Bronchial epithelial cell (primary cell): ENCODE results near the gene ZNF496. TPM values are rescaled to one million over a fixed set of nuclear protein-coding genes. Genes with fewer than 3 reads are reported as not detected.
A peak's percentile ranks its signal among the peaks of the same experiment; 100 is the strongest.
"Not testable (repeated sequence)": the region's sequence is repeated elsewhere in the genome, so short reads cannot be mapped to it uniquely, and the experiment has no call there.

Experiments
- DNase-seq: peaks from one replicate; pipeline ENCODE4 v3.0.0-alpha.2; 2010; ENCODE audit warnings: low read depth
- FAIRE-seq: peaks from 2 replicates; lab custom pipeline; 2011; peaks lifted over from hg19 to GRCh38; lab: Jason Lieb, UNC
- H3K27me3 ChIP-seq: 2 replicates; pipeline ENCODE4 v1.5.1; 2011; ENCODE audit warnings: low read length; ENCODE audit not compliant: control insufficient read depth, insufficient read depth
- H3K36me3 ChIP-seq: 2 replicates; pipeline ENCODE4 v1.5.1; 2011; ENCODE audit warnings: low read length; ENCODE audit not compliant: control insufficient read depth, insufficient read depth
- H3K4me3 ChIP-seq: 2 replicates; pipeline ENCODE4 v1.5.1; 2011; ENCODE audit warnings: mild to moderate bottlenecking, low read depth, low read length, control low read depth
- total RNA-seq: library from RNA; depleted of rRNA; stranded (reverse); fragments of >200 nt; gene quantifications from 2 replicates; pipeline ENCODE4 v1.2.1, GENCODE V29; 2014
- TF ChIP-seq, protein P1 (sequence below): IDR thresholded peaks from 2 replicates; pipeline ENCODE4 v1.5.1; 2011; ENCODE audit warnings: mild to moderate bottlenecking, moderate library complexity, low read length, control low read depth, inconsistent platforms; ENCODE audit not compliant: insufficient read depth, severe bottlenecking

Gene ZNF496
- total RNA-seq, 1 donor from 2014 or later: 9.5 TPM

DNA sequence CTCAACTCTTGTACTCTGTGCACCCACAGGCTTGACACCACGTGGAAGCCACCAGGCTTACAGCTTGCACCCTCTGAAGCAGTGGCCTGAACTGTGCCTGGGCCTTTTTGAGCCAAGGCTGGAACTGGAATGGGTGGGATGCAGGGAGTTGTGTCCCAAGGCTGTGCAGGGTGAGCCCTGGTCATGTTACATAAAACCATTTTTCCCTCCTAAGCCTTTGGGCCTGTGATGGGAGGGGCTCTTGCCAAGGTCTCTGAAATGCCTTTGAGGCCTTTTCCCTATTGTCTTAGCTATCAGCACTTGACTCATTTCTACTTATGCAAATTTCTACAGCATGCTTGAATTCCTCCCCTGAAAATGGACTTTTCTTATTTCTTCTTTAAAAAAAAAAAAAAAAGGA lies 61.7 kb downstream of the ZNF496 start:
- no peaks in the 10 kb centered on the region for H3K36me3 ChIP-seq
- DNase-seq (no peak), FAIRE-seq (no peak)
- no peaks in the 10 kb centered on the region for H3K27me3 ChIP-seq
- TF ChIP-seq, protein P1, sequence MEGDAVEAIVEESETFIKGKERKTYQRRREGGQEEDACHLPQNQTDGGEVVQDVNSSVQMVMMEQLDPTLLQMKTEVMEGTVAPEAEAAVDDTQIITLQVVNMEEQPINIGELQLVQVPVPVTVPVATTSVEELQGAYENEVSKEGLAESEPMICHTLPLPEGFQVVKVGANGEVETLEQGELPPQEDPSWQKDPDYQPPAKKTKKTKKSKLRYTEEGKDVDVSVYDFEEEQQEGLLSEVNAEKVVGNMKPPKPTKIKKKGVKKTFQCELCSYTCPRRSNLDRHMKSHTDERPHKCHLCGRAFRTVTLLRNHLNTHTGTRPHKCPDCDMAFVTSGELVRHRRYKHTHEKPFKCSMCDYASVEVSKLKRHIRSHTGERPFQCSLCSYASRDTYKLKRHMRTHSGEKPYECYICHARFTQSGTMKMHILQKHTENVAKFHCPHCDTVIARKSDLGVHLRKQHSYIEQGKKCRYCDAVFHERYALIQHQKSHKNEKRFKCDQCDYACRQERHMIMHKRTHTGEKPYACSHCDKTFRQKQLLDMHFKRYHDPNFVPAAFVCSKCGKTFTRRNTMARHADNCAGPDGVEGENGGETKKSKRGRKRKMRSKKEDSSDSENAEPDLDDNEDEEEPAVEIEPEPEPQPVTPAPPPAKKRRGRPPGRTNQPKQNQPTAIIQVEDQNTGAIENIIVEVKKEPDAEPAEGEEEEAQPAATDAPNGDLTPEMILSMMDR: no peak
- no peak overlapping the region for H3K4me3 ChIP-seq

DNA sequence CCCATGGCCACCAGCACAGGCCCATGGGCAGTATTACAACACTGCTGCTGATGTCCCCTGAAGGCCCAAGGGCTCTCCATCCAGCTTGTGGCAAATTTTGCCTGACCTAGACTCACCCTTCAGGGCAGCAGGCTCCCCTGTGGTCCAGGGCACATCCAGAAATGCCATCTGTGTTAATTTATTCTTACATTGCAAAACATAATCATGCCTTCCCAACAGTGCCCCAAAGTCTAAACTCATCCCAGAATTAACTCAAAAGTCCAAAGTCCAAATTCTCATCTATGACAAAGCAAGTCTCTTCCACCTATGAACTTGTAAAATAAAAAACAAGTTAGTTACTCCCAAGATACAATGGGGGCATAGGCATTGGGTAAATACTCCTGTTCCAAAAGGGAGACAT lies 62.5 kb downstream of the ZNF496 start:
- DNase-seq: no peak
- TF ChIP-seq, protein P1: no peak
- no peak for FAIRE-seq
- Histone ChIP-seq H3K36me3 (no peaks in the 10 kb centered on the region), H3K4me3 (no peak overlapping the region), H3K27me3 (no peaks in the 10 kb centered on the region)

- DNase-seq (no peak), FAIRE-seq (no peak)
These were observed 63.1 kb downstream of the ZNF496 start for GRCh38 chr1:247268390-247269045.

DNA sequence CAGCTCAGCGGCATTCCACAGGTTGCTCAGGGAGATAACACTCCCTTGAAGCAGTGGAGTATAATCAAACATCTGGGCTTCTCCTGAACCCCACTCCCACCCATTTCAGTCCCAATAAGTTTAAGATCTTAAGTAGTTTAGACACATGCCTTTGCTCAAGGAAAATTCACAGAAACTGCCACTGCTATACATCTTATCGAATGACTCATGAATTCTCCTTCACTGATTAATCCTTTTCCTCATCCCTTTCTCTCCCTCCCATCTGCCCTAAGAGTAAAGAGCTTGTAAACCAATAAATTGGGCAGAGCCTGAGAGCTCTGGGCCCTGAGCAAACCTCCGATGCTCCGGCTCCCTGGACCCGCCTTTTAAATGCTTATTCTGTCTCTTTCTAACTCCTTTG lies 65.6 kb downstream of the ZNF496 start:
- FAIRE-seq (no peak), DNase-seq (peak; percentile 10)
- no peak overlapping the region for H3K4me3 ChIP-seq
- H3K27me3 ChIP-seq: no peaks in the 10 kb centered on the region
- TF ChIP-seq, protein P1: no peak
- no peaks in the 10 kb centered on the region for H3K36me3 ChIP-seq

More at GRCh38 chr1:247268390-247269045, 63.1 kb downstream of the ZNF496 start:
- TF ChIP-seq, protein P1: no peak
- H3K4me3 ChIP-seq: no peak overlapping the region
- H3K36me3 ChIP-seq: no peaks in the 10 kb centered on the region
- H3K27me3 ChIP-seq: no peaks in the 10 kb centered on the region

DNA sequence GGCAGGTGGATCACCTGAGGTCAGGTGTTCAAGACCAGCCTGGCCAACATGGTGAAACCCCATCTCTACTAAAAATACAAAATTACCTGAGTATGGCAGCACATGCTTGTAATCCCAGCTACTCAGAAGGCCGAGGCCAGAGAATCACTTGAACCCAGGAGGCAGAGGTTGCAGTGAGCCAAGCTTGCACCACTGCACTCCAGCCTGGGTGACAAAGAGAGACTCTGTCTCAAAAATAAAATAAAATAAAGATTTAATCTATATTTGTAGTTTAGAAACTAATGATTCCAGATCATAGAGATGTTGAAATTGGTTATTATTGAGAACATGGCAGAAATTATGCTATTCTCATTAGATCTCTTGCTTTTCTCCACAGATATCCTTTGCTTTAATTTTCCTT lies 75.9 kb downstream of the ZNF496 start, which contains the start of gene VN1R5:
Gene VN1R5 (plus strand): TSS at position 301 of the 400 bp plus-strand sequence.
- FAIRE-seq, H3K4me3 ChIP-seq, H3K36me3 ChIP-seq, DNase-seq, H3K27me3 ChIP-seq: not testable (repeated sequence)

GRCh38 chr1:247247568-247247967 lies 84.1 kb downstream of the ZNF496 start:
- no peak for DNase-seq
- no peaks in the 10 kb centered on the region for H3K36me3 ChIP-seq
- no peak for FAIRE-seq
- TF ChIP-seq, protein P1: no peak
- H3K4me3 ChIP-seq: no peak overlapping the region
- no peaks in the 10 kb centered on the region for H3K27me3 ChIP-seq

Other genes starting within 250 kb of the ZNF496 start
- gene ZNF669, start 227.5 kb downstream of the ZNF496 start, total RNA-seq: 10.3 and 10.5 TPM in 2 replicates
- gene ZNF124, start 159.8 kb downstream of the ZNF496 start, total RNA-seq: 11.3 and 21.1 TPM in 2 replicates
- gene VN1R5, start 75.8 kb downstream of the ZNF496 start, total RNA-seq: not detected in 2 replicates
- under 0.01 TPM in 2 replicates for gene NLRP3, start 84.3 kb upstream of the ZNF496 start, total RNA-seq
- gene OR2B11, start 126.2 kb upstream of the ZNF496 start, total RNA-seq: not detected in 2 replicates
- not detected in 2 replicates for gene OR2C3, start 204.6 kb upstream of the ZNF496 start, total RNA-seq
- gene GCSAML, start 217.3 kb upstream of the ZNF496 start, total RNA-seq: not detected in 2 replicates